GM04504 (cell line): ENCODE data around the gene CSNK2A2.

ENCODE experiments used
- DNase-seq: peaks from one replicate; pipeline ENCODE4 v3.0.0-alpha.2; 2012; ENCODE audit warnings: low read depth

The CSNK2A2 gene

GRCh38 chr16:58198022-58198683 lies at the start of gene CSNK2A2:
Gene CSNK2A2 (minus strand): TSS chr16:58198106. CDS start chr16:58197736, 370 bp downstream.
- peak; percentile 29 for DNase-seq

DNA sequence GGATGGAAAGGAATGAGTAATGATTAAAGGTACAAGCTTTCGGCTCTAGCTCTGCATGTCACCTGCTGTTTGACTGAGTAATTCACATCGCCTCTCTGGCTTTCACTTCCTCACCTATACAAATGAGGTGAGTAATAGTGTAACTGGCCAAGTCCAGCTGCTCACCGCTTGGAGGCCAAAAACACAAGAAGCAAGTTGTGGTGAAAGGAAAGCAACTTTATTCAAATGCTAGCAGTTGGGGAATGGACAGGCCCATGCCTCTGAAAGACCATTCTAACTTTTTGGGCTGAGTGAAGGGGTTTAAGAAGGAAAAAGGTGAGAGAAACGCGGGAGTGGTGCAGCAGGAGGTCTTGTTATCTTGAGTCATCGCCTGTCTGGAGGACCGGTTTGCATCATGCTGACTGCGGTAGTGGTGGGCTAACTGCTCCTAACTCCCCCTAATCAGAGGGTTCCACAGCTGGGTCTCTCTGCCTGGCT lies 45.7 kb upstream of the CSNK2A2 start:
- DNase-seq = no peak

DNA sequence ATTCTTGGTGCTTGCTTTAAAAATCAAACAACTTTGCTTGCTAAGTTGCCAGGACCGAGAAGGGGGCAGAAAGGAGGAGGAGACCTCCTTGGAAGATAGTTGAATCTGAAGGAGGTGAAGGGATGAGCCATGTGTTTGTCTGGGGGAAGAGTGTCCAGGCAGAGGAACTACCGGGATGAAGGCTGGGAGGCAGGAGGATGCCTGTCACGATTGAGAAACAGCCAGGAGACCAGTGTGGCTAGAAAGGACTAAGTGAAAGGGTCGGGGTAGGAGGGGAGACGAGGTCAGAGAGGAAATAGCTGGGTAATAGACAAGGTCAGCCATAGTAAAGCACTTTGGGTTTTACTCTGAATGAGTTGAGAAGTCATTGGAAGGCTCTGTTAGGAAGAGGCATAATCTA lies 38.9 kb upstream of the CSNK2A2 start:
- no peak for DNase-seq

GRCh38 chr16:58236231-58236690 lies 38.4 kb upstream of the CSNK2A2 start:
- DNase-seq = peak; percentile 12

DNA sequence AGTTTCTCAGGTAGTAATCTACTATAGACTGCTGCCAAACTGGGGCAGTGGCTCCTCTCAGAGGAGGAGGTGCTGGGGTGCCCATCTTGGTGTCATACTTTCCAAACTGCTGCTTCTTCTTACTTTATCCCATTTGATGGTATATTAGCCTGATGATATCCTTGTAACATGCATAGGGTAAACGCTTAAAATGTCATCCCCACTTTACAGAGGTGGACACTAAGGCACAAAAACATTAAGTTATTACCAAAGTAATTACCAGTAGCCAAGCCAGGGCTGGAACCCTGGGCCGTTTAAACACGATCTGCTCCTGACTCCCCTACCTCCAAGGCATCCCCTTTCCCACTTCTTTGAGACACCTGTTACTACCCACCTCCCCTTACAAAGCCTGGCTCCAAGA lies 37.8 kb upstream of the CSNK2A2 start:
- no peak for DNase-seq

DNA sequence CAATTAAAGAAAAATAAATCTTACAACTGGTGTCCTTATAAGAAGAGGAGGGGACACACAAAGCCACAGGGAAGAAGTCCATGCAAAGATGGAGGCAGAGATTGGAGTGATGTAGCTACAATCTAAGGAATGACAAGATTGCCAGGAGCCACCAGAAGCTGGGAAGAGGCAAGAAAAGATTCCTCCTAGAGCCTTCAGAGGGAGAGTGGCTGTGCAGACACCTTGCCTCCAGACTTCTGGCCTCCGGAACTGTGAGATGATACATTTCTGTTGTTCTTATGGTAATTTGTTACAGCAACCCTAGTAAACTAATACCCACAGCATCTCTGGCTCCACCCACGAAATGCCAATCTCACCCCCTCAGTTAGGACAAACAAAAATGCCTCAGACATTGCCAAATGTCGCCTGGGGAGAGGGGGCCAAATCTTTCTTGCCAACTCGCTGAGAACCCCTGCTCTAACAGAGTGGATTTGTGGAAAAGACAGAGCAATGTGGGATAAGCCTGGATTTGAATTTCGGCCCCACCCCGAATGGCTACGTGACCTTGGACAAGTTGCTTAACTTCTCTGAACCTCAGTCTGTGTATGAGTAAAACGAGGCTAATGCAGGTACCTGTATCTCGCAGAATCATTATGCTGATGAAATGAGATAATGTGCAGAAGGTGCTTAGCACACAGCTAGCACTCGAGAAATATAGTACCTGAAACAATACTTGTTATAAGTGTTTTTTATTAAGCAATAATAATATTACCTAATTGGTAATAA lies 37.1 kb upstream of the CSNK2A2 start:
- DNase-seq = no peak

DNA sequence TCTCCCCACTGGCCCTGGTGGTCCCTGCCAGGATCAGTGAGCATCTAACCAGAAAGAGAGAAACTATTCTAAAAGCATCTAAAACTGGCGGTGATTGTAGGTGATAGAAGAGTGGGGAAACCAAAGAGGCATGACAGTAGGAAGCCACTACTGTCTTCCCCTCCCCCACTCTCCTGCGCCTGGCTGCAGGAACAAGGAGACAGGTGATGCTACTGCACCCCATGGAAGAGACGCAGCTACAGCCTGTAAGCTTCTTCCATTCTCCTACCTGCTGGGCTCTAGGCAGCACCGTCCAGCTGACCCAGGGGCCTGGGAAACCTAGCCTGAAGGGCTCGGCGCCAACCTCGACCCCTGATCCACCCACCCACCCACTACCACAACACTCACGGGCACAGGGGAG lies 32.4 kb upstream of the CSNK2A2 start:
- no peak for DNase-seq

DNA sequence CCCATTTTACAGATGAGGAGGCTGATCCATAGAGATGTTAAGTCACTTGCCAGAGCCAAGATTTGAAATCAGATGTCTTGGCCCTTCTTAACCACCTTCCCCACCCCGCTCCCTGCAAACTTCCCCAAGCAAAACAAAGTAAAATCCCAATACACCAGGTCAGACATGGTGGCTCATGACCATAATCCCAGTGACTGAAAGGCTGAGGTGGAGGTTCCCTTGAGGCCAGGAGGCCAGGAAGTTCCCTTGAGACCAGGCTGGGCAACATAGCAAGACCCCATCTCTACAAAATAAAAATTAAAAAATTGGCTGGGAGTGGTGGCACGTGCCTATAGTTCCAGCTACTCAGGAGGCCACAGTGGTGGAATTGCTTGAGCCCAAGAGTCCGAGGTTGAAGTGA lies 28.9 kb upstream of the CSNK2A2 start:
- DNase-seq = no peak

DNA sequence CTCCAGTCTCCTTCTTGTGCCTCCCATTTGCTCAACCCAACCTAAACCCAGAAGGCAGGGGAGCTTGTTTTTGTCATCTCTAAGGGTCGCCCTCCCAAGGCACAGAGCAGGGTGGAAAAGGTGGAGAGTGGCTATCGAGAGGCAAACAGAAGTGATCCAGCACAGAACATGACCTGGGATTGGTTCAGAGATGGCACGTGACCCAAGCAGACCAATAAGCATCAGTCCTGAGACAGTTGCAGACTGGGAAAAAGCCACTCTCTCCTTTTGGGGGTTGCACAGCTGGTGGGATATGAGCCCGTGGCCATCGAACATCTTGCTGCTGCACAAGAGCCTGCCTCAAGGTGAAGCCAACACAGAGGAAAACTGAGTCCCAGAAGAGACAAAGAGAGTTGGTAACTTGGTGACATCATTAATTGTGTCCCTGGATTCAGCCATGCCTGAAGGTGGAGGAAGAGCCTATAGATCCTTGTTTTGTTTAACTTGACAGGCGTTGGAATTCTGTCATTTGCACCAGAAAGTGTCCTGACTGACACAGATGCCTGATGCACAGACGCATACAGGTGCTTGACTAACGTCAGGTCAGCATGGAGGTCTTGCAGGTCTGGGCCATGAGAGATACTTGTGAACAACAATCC lies 28.2 kb upstream of the CSNK2A2 start:
- no peak for DNase-seq

GRCh38 chr16:58222532-58223316 lies 24.8 kb upstream of the CSNK2A2 start:
- DNase-seq = no peak

- no peak for DNase-seq
Observed at GRCh38 chr16:58219432-58219831, 21.5 kb upstream of the CSNK2A2 start.

GRCh38 chr16:58218786-58219185 lies 20.9 kb upstream of the CSNK2A2 start:
- DNase-seq = no peak

DNA sequence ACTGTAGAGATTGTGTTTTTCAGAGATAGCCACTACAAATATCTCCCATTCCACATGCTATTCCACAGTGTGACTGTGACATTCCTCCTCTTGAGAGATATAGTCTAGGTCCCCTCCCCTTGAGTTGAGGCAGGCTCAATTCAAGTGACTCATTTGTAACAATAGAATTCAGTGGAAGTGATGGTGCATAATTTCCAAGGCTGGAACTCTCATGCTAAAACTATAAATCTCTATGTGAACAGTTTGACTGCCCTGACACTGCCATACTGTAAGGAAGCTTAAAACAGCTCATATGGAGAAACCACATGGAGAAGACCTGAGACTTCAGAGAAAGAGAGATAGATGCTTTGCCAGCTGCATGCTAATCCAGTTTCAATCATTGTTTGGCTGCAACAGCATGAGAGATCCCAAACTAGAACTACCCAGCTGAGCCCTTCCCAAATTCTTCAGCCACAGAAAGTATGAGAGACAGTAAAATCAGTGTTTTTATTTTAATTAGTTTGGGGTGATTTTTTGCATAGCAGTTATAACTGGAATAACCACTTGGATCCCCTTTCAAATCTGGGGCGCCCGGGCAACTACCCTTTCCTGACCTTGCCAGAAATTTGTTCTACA lies 19.5 kb upstream of the CSNK2A2 start:
- no peak for DNase-seq

- no peak for DNase-seq
Observed at GRCh38 chr16:58212824-58213655, 15.1 kb upstream of the CSNK2A2 start.

DNA sequence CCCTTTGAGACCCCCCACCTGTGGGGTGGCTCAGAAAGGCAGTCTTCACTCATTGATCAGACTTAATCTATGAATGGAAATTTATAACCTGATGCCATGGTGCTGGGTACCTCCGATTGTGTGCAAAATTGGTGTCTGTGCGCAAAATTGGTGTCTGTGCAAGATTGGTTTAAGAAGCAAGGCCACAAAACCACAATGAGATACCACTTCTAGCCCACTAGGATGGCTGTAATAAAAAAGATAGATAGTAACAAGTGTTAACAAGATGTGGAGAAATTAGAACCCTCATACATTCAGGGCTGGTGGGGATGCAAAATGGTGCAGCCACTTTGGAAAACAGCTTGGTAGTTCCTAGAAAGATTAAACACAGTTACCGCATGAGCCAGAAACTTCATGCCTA lies 13.9 kb upstream of the CSNK2A2 start:
- DNase-seq = no peak

GRCh38 chr16:58211245-58211644 lies 13.3 kb upstream of the CSNK2A2 start:
- no peak for DNase-seq

DNA sequence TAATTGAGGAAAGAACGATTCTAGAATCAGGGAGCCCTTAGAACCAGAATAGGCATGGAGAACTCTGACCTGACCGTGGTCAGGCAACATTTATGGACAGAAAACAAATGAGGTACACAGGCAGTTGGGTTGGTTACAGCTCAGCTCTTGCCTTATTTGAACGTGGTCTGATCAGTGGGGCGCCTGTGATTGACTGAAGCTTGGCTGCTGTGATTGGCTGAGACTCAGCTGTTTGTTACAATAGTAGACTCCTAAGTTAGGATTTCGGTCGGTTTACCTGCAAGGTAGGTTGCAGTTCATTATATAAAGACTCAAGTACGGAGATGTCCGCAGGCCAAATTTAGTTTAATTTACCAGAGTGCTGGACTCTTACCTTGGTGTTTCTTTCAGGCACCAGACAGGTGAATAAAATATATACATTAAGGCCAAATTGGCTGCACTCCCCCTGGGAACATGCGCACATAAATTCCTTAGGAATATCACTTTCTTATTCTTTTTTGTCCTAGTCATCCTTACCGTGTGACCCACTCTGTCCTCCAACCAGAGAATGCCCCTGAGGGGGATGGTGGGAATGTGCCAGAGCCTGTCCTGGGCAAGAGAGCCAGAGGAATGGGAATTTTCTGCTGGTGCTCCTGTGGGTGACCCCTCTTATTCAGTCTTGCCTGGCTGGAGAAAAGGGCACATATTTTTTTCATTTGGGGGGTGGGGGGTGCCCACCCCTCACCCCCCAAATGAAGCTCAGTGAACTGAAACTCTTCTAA lies 7.5 kb upstream of the CSNK2A2 start:
- no peak for DNase-seq

DNA sequence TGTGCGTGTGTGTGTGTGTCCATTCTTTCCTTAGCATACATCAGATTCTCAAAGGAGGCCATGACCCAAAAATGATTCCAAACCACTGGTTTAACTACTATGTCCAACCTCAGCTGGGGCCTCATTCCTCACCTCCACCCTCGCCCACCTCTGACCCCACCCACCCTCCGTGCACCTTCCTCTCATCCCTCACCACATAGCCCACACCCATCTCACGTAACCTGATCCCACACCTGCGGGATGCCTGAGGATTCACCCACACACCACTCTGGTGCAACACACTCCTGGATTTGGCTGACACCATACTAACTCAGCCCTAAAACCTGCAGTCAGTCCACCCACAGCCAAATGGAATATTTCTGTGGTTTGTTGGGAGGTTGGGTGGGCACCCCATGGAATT lies 3.3 kb upstream of the CSNK2A2 start:
- DNase-seq = no peak

GRCh38 chr16:58200004-58200797 lies 2.3 kb upstream of the CSNK2A2 start:
- no peak for DNase-seq
